WTC11 (cell line): ENCODE measurements around the gene NUP93.

Experiments
- ATF1 ChIP-seq: sonication (generic); formaldehyde crosslinking; IDR thresholded peaks from 2 replicates; pipeline ENCODE4 v1.8.1; 2023; ENCODE audit warnings: mild to moderate bottlenecking, moderate library complexity, missing genetic modification reagents
- ATF2 ChIP-seq: sonication (generic); formaldehyde crosslinking; IDR thresholded peaks from 2 replicates; pipeline ENCODE4 v1.8.1; 2022; ENCODE audit warnings: low read depth, missing genetic modification reagents, borderline replicate concordance
- ESRRA ChIP-seq: sonication (generic); formaldehyde crosslinking; IDR thresholded peaks from 2 replicates; pipeline ENCODE4 v1.8.1; 2022; ENCODE audit warnings: mild to moderate bottlenecking, missing genetic modification reagents, borderline replicate concordance
- FOXJ3 ChIP-seq: sonication (generic); formaldehyde crosslinking; IDR thresholded peaks from 2 replicates; pipeline ENCODE4 v1.9.0; 2021; ENCODE audit warnings: missing genetic modification reagents, mild to moderate bottlenecking, borderline replicate concordance
- MXD4 ChIP-seq: fragments of 250-450 bp; sonication (Bioruptor Pico); IDR thresholded peaks from 2 replicates; pipeline ENCODE4 v1.8.0; 2021; ENCODE audit warnings: mild to moderate bottlenecking, moderate library complexity, borderline replicate concordance
- PRDM15 ChIP-seq: sonication (generic); formaldehyde crosslinking; IDR thresholded peaks from 2 replicates; pipeline ENCODE4 v1.8.0; 2022; ENCODE audit warnings: missing genetic modification reagents
- RELA ChIP-seq: sonication (generic); formaldehyde crosslinking; IDR thresholded peaks from 2 replicates; pipeline ENCODE4 v1.8.1; 2022; ENCODE audit warnings: missing genetic modification reagents, mild to moderate bottlenecking, borderline replicate concordance
- SMAD4 ChIP-seq: sonication (generic); formaldehyde crosslinking; IDR thresholded peaks from 2 replicates; pipeline ENCODE4 v1.8.0; 2022; ENCODE audit warnings: mild to moderate bottlenecking, missing genetic modification reagents
- SP1 ChIP-seq: sonication (generic); formaldehyde crosslinking; conservative IDR thresholded peaks from 2 replicates; pipeline ENCODE4 v1.8.1; 2022; ENCODE audit warnings: missing genetic modification reagents
- TCF7 ChIP-seq: sonication (generic); formaldehyde crosslinking; IDR thresholded peaks from 2 replicates; pipeline ENCODE4 v1.8.0; 2022; ENCODE audit warnings: mild to moderate bottlenecking, low read depth, missing genetic modification reagents, moderate library complexity
- ZSCAN18 ChIP-seq: fragments of 250-450 bp; sonication (Bioruptor Pico); IDR thresholded peaks from 2 replicates; pipeline ENCODE4 v2.1.2; 2022; ENCODE audit warnings: mild to moderate bottlenecking, moderate library complexity
- TF ChIP-seq, protein P1 (sequence below): fragments of 200-600 bp; IDR thresholded peaks from 2 replicates; pipeline ENCODE4 v1.8.0; 2022; ENCODE audit warnings: antibody characterized with exemption
- TF ChIP-seq, protein P2 (sequence below): sonication (generic); formaldehyde crosslinking; IDR thresholded peaks from 2 replicates; pipeline ENCODE4 v1.8.0; 2022; ENCODE audit warnings: mild to moderate bottlenecking, missing genetic modification reagents

DNA sequence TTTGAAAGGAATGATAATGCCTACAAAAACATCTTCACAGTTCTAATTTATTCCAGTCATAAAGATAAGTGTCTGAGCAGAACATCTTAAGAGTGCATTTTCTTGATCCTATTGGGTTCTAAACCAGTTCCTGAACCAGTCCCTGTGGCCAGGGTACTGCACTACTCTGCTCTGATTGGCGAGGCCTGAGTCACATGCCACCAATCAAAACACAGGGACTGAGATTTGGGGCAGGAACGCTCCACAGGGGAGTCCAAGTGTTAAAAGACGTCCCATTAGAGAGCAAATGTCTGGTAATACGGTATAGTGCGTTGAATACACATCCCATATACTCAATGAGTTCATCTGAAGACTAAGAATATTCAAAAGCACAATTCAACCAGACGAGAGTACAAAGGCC, 3.0 kb upstream of the NUP93 start:
- TF ChIP-seq, protein P1, sequence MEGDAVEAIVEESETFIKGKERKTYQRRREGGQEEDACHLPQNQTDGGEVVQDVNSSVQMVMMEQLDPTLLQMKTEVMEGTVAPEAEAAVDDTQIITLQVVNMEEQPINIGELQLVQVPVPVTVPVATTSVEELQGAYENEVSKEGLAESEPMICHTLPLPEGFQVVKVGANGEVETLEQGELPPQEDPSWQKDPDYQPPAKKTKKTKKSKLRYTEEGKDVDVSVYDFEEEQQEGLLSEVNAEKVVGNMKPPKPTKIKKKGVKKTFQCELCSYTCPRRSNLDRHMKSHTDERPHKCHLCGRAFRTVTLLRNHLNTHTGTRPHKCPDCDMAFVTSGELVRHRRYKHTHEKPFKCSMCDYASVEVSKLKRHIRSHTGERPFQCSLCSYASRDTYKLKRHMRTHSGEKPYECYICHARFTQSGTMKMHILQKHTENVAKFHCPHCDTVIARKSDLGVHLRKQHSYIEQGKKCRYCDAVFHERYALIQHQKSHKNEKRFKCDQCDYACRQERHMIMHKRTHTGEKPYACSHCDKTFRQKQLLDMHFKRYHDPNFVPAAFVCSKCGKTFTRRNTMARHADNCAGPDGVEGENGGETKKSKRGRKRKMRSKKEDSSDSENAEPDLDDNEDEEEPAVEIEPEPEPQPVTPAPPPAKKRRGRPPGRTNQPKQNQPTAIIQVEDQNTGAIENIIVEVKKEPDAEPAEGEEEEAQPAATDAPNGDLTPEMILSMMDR: no peak
- no peak for TF ChIP-seq SP1
- no peak for TF ChIP-seq TCF7 (CRISPR knock-in tag)
- TF ChIP-seq SMAD4: no peak
- TF ChIP-seq MXD4 (CRISPR knock-in tag): no peak
- no peak for TF ChIP-seq FOXJ3 (CRISPR knock-in tag)
- TF ChIP-seq PRDM15 (CRISPR knock-in tag): no peak
- TF ChIP-seq RELA (CRISPR knock-in tag): no peak
- no peak for TF ChIP-seq ATF2
- no peak for TF ChIP-seq ATF1
- TF ChIP-seq, protein P2, sequence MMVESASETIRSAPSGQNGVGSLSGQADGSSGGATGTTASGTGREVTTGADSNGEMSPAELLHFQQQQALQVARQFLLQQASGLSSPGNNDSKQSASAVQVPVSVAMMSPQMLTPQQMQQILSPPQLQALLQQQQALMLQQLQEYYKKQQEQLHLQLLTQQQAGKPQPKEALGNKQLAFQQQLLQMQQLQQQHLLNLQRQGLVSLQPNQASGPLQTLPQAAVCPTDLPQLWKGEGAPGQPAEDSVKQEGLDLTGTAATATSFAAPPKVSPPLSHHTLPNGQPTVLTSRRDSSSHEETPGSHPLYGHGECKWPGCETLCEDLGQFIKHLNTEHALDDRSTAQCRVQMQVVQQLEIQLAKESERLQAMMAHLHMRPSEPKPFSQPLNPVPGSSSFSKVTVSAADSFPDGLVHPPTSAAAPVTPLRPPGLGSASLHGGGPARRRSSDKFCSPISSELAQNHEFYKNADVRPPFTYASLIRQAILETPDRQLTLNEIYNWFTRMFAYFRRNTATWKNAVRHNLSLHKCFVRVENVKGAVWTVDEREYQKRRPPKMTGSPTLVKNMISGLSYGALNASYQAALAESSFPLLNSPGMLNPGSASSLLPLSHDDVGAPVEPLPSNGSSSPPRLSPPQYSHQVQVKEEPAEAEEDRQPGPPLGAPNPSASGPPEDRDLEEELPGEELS (CRISPR knock-in tag): no peak
- no peak for TF ChIP-seq ESRRA
- no peak for TF ChIP-seq ZSCAN18 (CRISPR knock-in tag)
